K562 (cell line): Measurements from ENCODE around the gene CCDC97. TPM values are rescaled to one million over a fixed set of nuclear protein-coding genes. Genes with fewer than 3 reads are reported as not detected.

Source experiments
- BRD4 ChIP-seq: fragments of 200-600 bp; sonication (generic); IDR thresholded peaks from 2 replicates; pipeline ENCODE4 v1.6.1; 2017; ENCODE audit warnings: inconsistent platforms
- CHD1 ChIP-seq: fragments of 200-600 bp; sonication (generic); IDR thresholded peaks from one replicate; pipeline ENCODE4 v1.6.1; 2012; ENCODE audit warnings: mild to moderate bottlenecking, moderate library complexity, low read length, inconsistent platforms
- ESRRA ChIP-seq: fragments of 450-650 bp; IDR thresholded peaks from 2 replicates; pipeline ENCODE4 v1.6.1; 2014; ENCODE audit warnings: low read depth, mild to moderate bottlenecking, moderate library complexity, borderline replicate concordance
- ETV1 ChIP-seq: fragments of 450-650 bp; conservative IDR thresholded peaks from 2 replicates; pipeline ENCODE4 v1.6.1; 2016; ENCODE audit warnings: missing genetic modification characterization, control low read depth, low read depth, missing compliant biosample characterization
- KDM5B ChIP-seq: fragments of 200-600 bp; sonication (generic); IDR thresholded peaks from 2 replicates; pipeline ENCODE4 v1.6.1; 2012; ENCODE audit warnings: low read depth, mild to moderate bottlenecking, moderate library complexity, low read length, control low read depth, inconsistent platforms; ENCODE audit not compliant: insufficient replicate concordance
- LEF1 ChIP-seq: fragments of 450-650 bp; IDR thresholded peaks from 2 replicates; pipeline ENCODE4 v1.6.1; 2016; ENCODE audit warnings: mild to moderate bottlenecking
- PCBP1 ChIP-seq: fragments of 200-400 bp; formaldehyde crosslinking; IDR thresholded peaks from 2 replicates; pipeline ENCODE4 v1.6.1; 2018; ENCODE audit warnings: mild to moderate bottlenecking, low read depth, low read length; ENCODE audit not compliant: poor library complexity, severe bottlenecking
- RBFOX2 ChIP-seq: fragments of 200-400 bp; formaldehyde crosslinking; IDR thresholded peaks from 2 replicates; pipeline ENCODE4 v1.6.1; 2017; ENCODE audit warnings: low read depth, mild to moderate bottlenecking, low read length, moderate library complexity
- SP1 ChIP-seq: sonication (generic); formaldehyde crosslinking; IDR thresholded peaks from 2 replicates; pipeline ENCODE4 v1.8.1; 2022; ENCODE audit warnings: mild to moderate bottlenecking, missing genetic modification reagents
- SRSF3 ChIP-seq: fragments of 200-400 bp; formaldehyde crosslinking; IDR thresholded peaks from 2 replicates; pipeline ENCODE4 v1.6.1; 2016; ENCODE audit warnings: mild to moderate bottlenecking, low read length, moderate library complexity; ENCODE audit not compliant: insufficient read depth
- TEAD1 ChIP-seq, 2 experiments: fragments of 450-650 bp in 1 of 2; sonication (generic) in 1 of 2; formaldehyde crosslinking; IDR thresholded peaks; 2 replicates each; pipeline versions ENCODE4 v1.4.0 to v1.8.0; 2020 to 2022; ENCODE audit warnings: mild to moderate bottlenecking in 2 of 2, missing genetic modification reagents in 1 of 2
- ZC3H8 ChIP-seq: fragments of 450-650 bp; IDR thresholded peaks from 2 replicates; pipeline ENCODE4 v1.6.1; 2017
- ZFX ChIP-seq: sonication (generic); formaldehyde crosslinking; IDR thresholded peaks from 2 replicates; pipeline ENCODE4 v1.8.0; 2022; ENCODE audit warnings: mild to moderate bottlenecking, missing genetic modification reagents, moderate library complexity
- ZNF395 ChIP-seq: fragments of 200-800 bp; sonication (Bioruptor generic); IDR thresholded peaks from 2 replicates; pipeline ENCODE4 v1.6.1; 2017; ENCODE audit warnings: missing genetic modification characterization, missing compliant biosample characterization
- ZNF639 ChIP-seq, 2 experiments: fragments of 200-800 bp in 1 of 2; sonication (Bioruptor generic) in 1 of 2; sonication (generic) in 1 of 2; formaldehyde crosslinking in 1 of 2; IDR thresholded peaks in 1 of 2; conservative IDR thresholded peaks in 1 of 2; 2 replicates each; pipeline versions ENCODE4 v1.5.0 to v1.6.1; 2016 to 2020; ENCODE audit warnings: missing compliant biosample characterization in 1 of 2, missing genetic modification characterization in 1 of 2, missing genetic modification reagents in 1 of 2
- polyA plus RNA-seq, 8 experiments: library from polyadenylated mRNA; depleted of rRNA in 4 of 8; stranded (reverse) in 5 of 8; unstranded in 3 of 8; fragments of >200 nt; fragmentation: Nextera tagmentation in 2 of 8; fragmentation: Illumina TruSeq in 1 of 8; extraction: Ambion mirVana in 2 of 8; extraction: Trizol in 1 of 8; gene quantifications; 2 replicates each; pipeline versions ENCODE4 v1.2.1 to v1.2.3, GENCODE V29; 2011 to 2014; ENCODE audit warnings: inconsistent platforms in 1 of 8, missing spikeins in 1 of 8
- total RNA-seq, 7 experiments: library from RNA; depleted of rRNA in 6 of 7; stranded (reverse); fragments of >200 nt in 6 of 7; fragmentation: Illumina TruSeq in 2 of 7; extraction: Trizol in 2 of 7; gene quantifications; 2 replicates each; pipeline versions ENCODE4 v1.2.1 to v1.2.3, GENCODE V29; 2011 to 2021; ENCODE audit warnings: low replicate concordance in 1 of 7
- TF ChIP-seq, protein P1 (sequence below), 2 experiments: IDR thresholded peaks; 2 replicates each; pipeline ENCODE4 v1.6.1; 2012; ENCODE audit warnings: improper control_type of control experiment in 2 of 2, low read depth in 2 of 2, low read length in 2 of 2, borderline replicate concordance in 1 of 2
- TF ChIP-seq, protein P2 (sequence below): fragments of 200-800 bp; sonication (Bioruptor generic); IDR thresholded peaks from 2 replicates; pipeline ENCODE4 v1.6.1; 2017; ENCODE audit warnings: missing genetic modification characterization, missing compliant biosample characterization

CCDC97 gene
- total and polyA plus RNA-seq, 9 of the 15 experiments (the other 6 are each of a cell fraction or from before 2014, with no cell fraction given) = 0.60 to 16.5 (median 7.0) TPM

GRCh38 chr19:41264581-41265394 lies 45.2 kb upstream of the CCDC97 start (continued):
- TF ChIP-seq ESRRA (0 out of 2 replicates have a peak, but pooled peaks have one; percentile 9), ZNF639 (CRISPR knock-in tag; conservative IDR thresholded peaks at IDR 0.05 in 1 of 2, IDR thresholded peaks at IDR 0.05 in 1 of 2) (peak in 1 of 2 experiments; percentile 41; a peak in 1 of 4 replicates), ZNF395 (CRISPR knock-in tag) (peak; percentile 78; the same call in 1 of the 2 replicates), SP1 (CRISPR knock-in tag) (no peak), LEF1 (no peak), BRD4 (peak; percentile 100), ETV1 (peak; percentile 53; the same call in 1 of the 2 replicates), RBFOX2 (peak; percentile 84), KDM5B (peak; percentile 47), TEAD1 (CRISPR knock-in tag; IDR thresholded peaks at IDR 0.05) (0 out of 4 replicates have a peak, but pooled peaks of 1 of the 2 experiments have one; percentile 12), ZC3H8 (no peak), SRSF3 (peak; percentile 100), PCBP1 (peak; percentile 95), ZFX (peak; percentile 82), CHD1 (peak; percentile 94)
- TF ChIP-seq, protein P1, sequence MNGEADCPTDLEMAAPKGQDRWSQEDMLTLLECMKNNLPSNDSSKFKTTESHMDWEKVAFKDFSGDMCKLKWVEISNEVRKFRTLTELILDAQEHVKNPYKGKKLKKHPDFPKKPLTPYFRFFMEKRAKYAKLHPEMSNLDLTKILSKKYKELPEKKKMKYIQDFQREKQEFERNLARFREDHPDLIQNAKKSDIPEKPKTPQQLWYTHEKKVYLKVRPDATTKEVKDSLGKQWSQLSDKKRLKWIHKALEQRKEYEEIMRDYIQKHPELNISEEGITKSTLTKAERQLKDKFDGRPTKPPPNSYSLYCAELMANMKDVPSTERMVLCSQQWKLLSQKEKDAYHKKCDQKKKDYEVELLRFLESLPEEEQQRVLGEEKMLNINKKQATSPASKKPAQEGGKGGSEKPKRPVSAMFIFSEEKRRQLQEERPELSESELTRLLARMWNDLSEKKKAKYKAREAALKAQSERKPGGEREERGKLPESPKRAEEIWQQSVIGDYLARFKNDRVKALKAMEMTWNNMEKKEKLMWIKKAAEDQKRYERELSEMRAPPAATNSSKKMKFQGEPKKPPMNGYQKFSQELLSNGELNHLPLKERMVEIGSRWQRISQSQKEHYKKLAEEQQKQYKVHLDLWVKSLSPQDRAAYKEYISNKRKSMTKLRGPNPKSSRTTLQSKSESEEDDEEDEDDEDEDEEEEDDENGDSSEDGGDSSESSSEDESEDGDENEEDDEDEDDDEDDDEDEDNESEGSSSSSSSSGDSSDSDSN (IDR thresholded peaks at IDR 0.05; ENCODE audit: borderline replicate concordance in 1 of 2, low read depth in 2 of 2, low read length in 2 of 2) = peak; percentile 51 to 68; a peak in 2 of 4 replicates
- TF ChIP-seq, protein P2, sequence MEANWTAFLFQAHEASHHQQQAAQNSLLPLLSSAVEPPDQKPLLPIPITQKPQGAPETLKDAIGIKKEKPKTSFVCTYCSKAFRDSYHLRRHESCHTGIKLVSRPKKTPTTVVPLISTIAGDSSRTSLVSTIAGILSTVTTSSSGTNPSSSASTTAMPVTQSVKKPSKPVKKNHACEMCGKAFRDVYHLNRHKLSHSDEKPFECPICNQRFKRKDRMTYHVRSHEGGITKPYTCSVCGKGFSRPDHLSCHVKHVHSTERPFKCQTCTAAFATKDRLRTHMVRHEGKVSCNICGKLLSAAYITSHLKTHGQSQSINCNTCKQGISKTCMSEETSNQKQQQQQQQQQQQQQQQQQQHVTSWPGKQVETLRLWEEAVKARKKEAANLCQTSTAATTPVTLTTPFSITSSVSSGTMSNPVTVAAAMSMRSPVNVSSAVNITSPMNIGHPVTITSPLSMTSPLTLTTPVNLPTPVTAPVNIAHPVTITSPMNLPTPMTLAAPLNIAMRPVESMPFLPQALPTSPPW (CRISPR knock-in tag) = peak; percentile 86
